Ishikawa (cell line): ENCODE data around the gene CALM3.

Source experiments
- CEBPB ChIP-seq: IDR thresholded peaks from 2 replicates; pipeline ENCODE4 v1.6.1; 2012
- CREB1 ChIP-seq: IDR thresholded peaks from 2 replicates; pipeline ENCODE4 v1.6.1; 2012; ENCODE audit warnings: low read depth
- EGR1 ChIP-seq: IDR thresholded peaks from 2 replicates; pipeline ENCODE4 v1.6.1; 2012
- EP300 ChIP-seq: IDR thresholded peaks from 2 replicates; pipeline ENCODE4 v1.6.1; 2012; ENCODE audit warnings: borderline replicate concordance
- FOXM1 ChIP-seq: IDR thresholded peaks from 2 replicates; pipeline ENCODE4 v1.6.1; 2012; ENCODE audit warnings: low read depth, borderline replicate concordance
- NFIC ChIP-seq: IDR thresholded peaks from 2 replicates; pipeline ENCODE4 v1.6.1; 2012
- RAD21 ChIP-seq: IDR thresholded peaks from 2 replicates; pipeline ENCODE4 v1.6.1; 2012; ENCODE audit warnings: low read depth
- TAF1 ChIP-seq: IDR thresholded peaks from 2 replicates; pipeline ENCODE4 v1.6.1; 2012; ENCODE audit warnings: low read depth, mild to moderate bottlenecking
- TCF12 ChIP-seq: IDR thresholded peaks from 2 replicates; pipeline ENCODE4 v1.6.1; 2012; ENCODE audit warnings: low read depth
- YY1 ChIP-seq: IDR thresholded peaks from 2 replicates; pipeline ENCODE4 v1.6.1; 2012; ENCODE audit warnings: low read depth
- ZBTB7A ChIP-seq: IDR thresholded peaks from 2 replicates; pipeline ENCODE4 v1.6.1; 2012; ENCODE audit warnings: low read depth
- TF ChIP-seq, protein P1 (sequence below): IDR thresholded peaks from 2 replicates; pipeline ENCODE4 v1.6.1; 2012
- TF ChIP-seq, protein P2 (sequence below): IDR thresholded peaks from 2 replicates; pipeline ENCODE4 v1.6.1; 2012; ENCODE audit warnings: low read depth, mild to moderate bottlenecking

DNA sequence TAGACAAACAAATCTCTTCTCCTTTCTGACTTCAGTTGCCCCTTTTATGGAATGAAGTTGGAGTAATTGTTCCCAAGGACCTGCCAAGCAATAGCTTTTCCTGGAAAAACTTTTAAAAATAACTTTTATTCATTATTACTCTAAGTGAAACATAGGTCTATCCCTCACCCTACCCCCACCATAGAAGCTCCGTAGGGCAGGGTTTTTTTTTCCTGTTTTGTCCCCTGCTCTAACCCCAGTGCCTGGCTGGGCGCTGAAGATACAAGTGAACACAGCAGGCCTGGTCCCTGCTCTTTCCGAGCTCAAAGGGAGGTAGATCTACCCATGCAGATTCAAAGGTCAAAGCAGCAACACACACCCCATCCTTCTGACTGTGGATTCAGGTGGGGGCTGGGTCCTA is 43.6 kb downstream of the CALM3 start:
- TF ChIP-seq TAF1 (no peak), CEBPB (no peak), TCF12 (no peak), CREB1 (no peak), FOXM1 (no peak), RAD21 (no peak), ZBTB7A (no peak), EP300 (no peak), YY1 (no peak), EGR1 (no peak), NFIC (no peak)
- TF ChIP-seq, protein P1, sequence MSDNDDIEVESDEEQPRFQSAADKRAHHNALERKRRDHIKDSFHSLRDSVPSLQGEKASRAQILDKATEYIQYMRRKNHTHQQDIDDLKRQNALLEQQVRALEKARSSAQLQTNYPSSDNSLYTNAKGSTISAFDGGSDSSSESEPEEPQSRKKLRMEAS, result no peak
- TF ChIP-seq, protein P2, sequence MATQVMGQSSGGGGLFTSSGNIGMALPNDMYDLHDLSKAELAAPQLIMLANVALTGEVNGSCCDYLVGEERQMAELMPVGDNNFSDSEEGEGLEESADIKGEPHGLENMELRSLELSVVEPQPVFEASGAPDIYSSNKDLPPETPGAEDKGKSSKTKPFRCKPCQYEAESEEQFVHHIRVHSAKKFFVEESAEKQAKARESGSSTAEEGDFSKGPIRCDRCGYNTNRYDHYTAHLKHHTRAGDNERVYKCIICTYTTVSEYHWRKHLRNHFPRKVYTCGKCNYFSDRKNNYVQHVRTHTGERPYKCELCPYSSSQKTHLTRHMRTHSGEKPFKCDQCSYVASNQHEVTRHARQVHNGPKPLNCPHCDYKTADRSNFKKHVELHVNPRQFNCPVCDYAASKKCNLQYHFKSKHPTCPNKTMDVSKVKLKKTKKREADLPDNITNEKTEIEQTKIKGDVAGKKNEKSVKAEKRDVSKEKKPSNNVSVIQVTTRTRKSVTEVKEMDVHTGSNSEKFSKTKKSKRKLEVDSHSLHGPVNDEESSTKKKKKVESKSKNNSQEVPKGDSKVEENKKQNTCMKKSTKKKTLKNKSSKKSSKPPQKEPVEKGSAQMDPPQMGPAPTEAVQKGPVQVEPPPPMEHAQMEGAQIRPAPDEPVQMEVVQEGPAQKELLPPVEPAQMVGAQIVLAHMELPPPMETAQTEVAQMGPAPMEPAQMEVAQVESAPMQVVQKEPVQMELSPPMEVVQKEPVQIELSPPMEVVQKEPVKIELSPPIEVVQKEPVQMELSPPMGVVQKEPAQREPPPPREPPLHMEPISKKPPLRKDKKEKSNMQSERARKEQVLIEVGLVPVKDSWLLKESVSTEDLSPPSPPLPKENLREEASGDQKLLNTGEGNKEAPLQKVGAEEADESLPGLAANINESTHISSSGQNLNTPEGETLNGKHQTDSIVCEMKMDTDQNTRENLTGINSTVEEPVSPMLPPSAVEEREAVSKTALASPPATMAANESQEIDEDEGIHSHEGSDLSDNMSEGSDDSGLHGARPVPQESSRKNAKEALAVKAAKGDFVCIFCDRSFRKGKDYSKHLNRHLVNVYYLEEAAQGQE, result no peak
